ENCODE measurements around the gene MAFF. TPM values are rescaled to one million over a fixed set of nuclear protein-coding genes. Genes with fewer than 3 reads are reported as not detected.

The MAFF gene
- total and polyA plus RNA-seq, 2 donors from 2014 or later: 2.2 to 23.4 TPM

DNA sequence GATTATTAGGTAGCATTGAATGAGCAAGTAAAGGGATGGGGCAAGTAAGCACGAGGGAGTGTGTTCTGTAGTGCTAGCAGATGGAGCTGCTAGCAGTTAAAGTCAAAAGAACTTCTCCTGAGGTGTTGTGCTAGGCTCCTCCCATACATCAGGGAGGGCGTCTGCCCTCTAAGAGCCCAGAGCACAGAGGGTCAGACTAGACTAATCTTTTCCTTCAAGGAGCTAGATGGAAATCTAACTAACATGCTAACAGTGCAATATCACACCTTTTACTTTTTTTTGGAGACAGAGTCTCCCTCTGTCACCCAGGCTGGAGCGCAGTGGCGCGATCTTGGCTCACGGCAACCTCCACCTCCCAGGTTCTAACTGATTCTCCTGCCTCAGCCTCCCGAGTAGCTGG lies 17.0 kb upstream of the MAFF start:
- no peak overlapping the region for H3K27ac ChIP-seq (ENCODE audit: low read depth in 2 of 2, low read length in 2 of 2)
- no peak for FAIRE-seq
- DNase-seq: no peak
- no peak for TF ChIP-seq CTCF (IDR thresholded peaks at IDR 0.05; ENCODE audit: borderline replicate concordance, extremely low read depth, insufficient read depth)
- no peaks in the 10 kb centered on the region for H3K9me3 ChIP-seq (ENCODE audit: control insufficient read depth in 2 of 3, insufficient read depth in 1 of 3, low read length in 3 of 3)
- H3K4me3 ChIP-seq (ENCODE audit: low read length in 3 of 3): no peak overlapping the region
- H3K4me1 ChIP-seq (ENCODE audit: control insufficient read depth in 2 of 3, insufficient read depth in 2 of 3, low read depth in 1 of 3, low read length in 3 of 3): peaks cover 0 to 14% (median 11%) of the 10 kb centered on the region in 3 donors
- intact Hi-C loops (cut with DNase I): no loop called here
- no peaks in the 10 kb centered on the region for H3K27me3 ChIP-seq (ENCODE audit: control insufficient read depth, insufficient read depth, low read length)
- no peak overlapping the region for H3K9ac ChIP-seq (ENCODE audit: low read length in 3 of 3)
- H3K36me3 ChIP-seq (ENCODE audit: control insufficient read depth in 2 of 3, insufficient read depth in 3 of 3, low read length in 3 of 3): no peaks in the 10 kb centered on the region

GRCh38 chr22:38186429-38186828 lies 15.4 kb upstream of the MAFF start:
- Histone ChIP-seq H3K4me1 (ENCODE audit: control insufficient read depth in 2 of 3, insufficient read depth in 2 of 3, low read depth in 1 of 3, low read length in 3 of 3) (no peaks in the 10 kb centered on the region), H3K9me3 (ENCODE audit: control insufficient read depth in 2 of 3, insufficient read depth in 1 of 3, low read length in 3 of 3) (no peaks in the 10 kb centered on the region), H3K9ac (ENCODE audit: low read length in 3 of 3) (no peak overlapping the region), H3K4me3 (ENCODE audit: low read length in 3 of 3) (no peak overlapping the region), H3K27ac (ENCODE audit: low read depth in 2 of 2, low read length in 2 of 2) (no peak overlapping the region), H3K27me3 (ENCODE audit: control insufficient read depth, insufficient read depth, low read length) (no peaks in the 10 kb centered on the region), H3K36me3 (ENCODE audit: control insufficient read depth in 2 of 3, insufficient read depth in 3 of 3, low read length in 3 of 3) (no peaks in the 10 kb centered on the region)
- no peak for DNase-seq
- no peak for TF ChIP-seq CTCF (IDR thresholded peaks at IDR 0.05; ENCODE audit: borderline replicate concordance, extremely low read depth, insufficient read depth)
- intact Hi-C loops (cut with DNase I): no loop called here
- FAIRE-seq: no peak

DNA sequence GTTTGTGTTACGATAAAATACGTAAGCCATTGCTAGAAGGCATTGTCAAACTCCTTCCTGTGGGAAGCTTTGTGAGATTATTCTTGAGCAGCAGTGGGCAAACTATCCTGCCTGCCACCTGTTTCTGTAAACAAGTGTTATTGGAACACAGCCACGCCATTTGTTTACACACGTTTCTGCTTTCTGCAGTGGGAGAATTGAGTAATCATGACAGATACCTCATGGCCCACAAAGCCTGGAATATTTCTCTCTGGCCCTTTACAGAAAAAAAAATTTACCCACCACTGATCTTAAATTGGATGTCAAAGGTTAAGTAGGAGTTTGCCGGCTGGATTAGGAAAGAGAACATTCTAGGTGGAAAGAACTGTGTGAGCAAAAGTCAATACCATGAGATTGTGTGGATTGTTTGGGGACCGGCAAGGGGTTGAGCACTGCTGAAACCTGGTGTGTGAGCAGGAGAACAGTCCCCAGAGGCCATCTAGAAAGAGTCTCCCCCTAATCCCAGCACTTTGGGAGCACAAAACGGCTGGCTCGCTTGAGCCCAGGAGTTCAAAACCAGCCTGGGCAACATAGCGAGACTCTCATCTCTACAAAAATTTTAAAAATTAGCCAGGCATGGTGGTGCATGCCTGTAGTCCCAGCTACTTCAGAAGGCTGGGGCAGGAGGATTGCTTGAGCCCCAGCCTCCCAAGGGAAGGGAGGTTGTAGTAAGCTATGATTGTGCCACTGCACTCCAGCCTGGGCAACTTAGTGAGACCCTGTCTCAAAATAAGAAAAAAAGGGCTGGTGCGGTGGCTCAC lies 14.2 kb upstream of the MAFF start:
- Histone ChIP-seq H3K4me1 (ENCODE audit: control insufficient read depth in 2 of 3, insufficient read depth in 2 of 3, low read depth in 1 of 3, low read length in 3 of 3) (no peaks in the 10 kb centered on the region), H3K4me3 (ENCODE audit: low read length in 3 of 3) (no peak overlapping the region), H3K27me3 (ENCODE audit: control insufficient read depth, insufficient read depth, low read length) (no peaks in the 10 kb centered on the region), H3K36me3 (ENCODE audit: control insufficient read depth in 2 of 3, insufficient read depth in 3 of 3, low read length in 3 of 3) (no peaks in the 10 kb centered on the region), H3K27ac (ENCODE audit: low read depth in 2 of 2, low read length in 2 of 2) (no peak overlapping the region), H3K9me3 (ENCODE audit: control insufficient read depth in 2 of 3, insufficient read depth in 1 of 3, low read length in 3 of 3) (no peaks in the 10 kb centered on the region), H3K9ac (ENCODE audit: low read length in 3 of 3) (no peak overlapping the region)
- no peak for DNase-seq
- intact Hi-C loops (cut with DNase I): no loop called here
- FAIRE-seq: no peak
- no peak for TF ChIP-seq CTCF (IDR thresholded peaks at IDR 0.05; ENCODE audit: borderline replicate concordance, extremely low read depth, insufficient read depth)

Measured in kidney (tissue), 14 donors.